Stimulated activated naive CD8-positive, alpha-beta T cell treated with anti-CD3 and anti-CD28 coated beads, Interleukin-15, amount 100 ng/mL, for 72 hours (primary cell): ENCODE results near the gene EBNA1BP2.
"Not testable (repeated sequence)": the region's sequence is repeated elsewhere in the genome, so short reads cannot be mapped to it uniquely, and the experiment has no call there.

Experiments used
- ATAC-seq: fragments of 150-1000 bp; cut with Tn5 transposase; 2 replicates; pipeline ENCODE4 v1.10.0; 2021; ENCODE audit warnings: mild to moderate bottlenecking, moderate library complexity
- DNase-seq, 2 donors: peaks; one replicate each; pipeline ENCODE4 v3.0.0; 2021 to 2022
- H3K27ac Mint-ChIP-seq, 2 donors: one replicate each; pipeline ENCODE4 v1.8.0; 2022; ENCODE audit warnings: mild to moderate bottlenecking in 2 of 2, mixed read lengths in 2 of 2, moderate library complexity in 2 of 2
- H3K27me3 Mint-ChIP-seq: one replicate; pipeline ENCODE4 v1.8.0; 2022; ENCODE audit warnings: mixed read lengths
- H3K4me1 Mint-ChIP-seq: one replicate; pipeline ENCODE4 v1.8.0; 2022; ENCODE audit warnings: mild to moderate bottlenecking, mixed read lengths
- H3K4me3 Mint-ChIP-seq, 2 donors: one replicate each; pipeline ENCODE4 v1.8.0; 2022; ENCODE audit warnings: mild to moderate bottlenecking in 2 of 2, mixed read lengths in 2 of 2, moderate library complexity in 1 of 2
- H3K9me3 Mint-ChIP-seq, 2 donors: one replicate each; pipeline ENCODE4 v1.8.0; 2022; ENCODE audit warnings: mixed read lengths in 2 of 2

Gene EBNA1BP2

GRCh38 chr1:43143441-43143888, 28.6 kb downstream of the EBNA1BP2 start:
- peak; percentile 13 to 18 for DNase-seq
- Mint-ChIP-seq H3K4me1 (no peaks in the 10 kb centered on the region), H3K27ac (no peak overlapping the region), H3K4me3 (no peak overlapping the region), H3K9me3 (peaks cover 5 to 13% of the 10 kb centered on the region in 2 donors), H3K27me3 (peaks cover 72% of the 10 kb centered on the region)
- no peak for ATAC-seq

- no peak for ATAC-seq
Measured at GRCh38 chr1:43140583-43140982, 31.5 kb downstream of the EBNA1BP2 start.

GRCh38 chr1:43140010-43140409, 32.1 kb downstream of the EBNA1BP2 start:
- peaks cover 5 to 13% of the 10 kb centered on the region in 2 donors for H3K9me3 Mint-ChIP-seq
- no peak overlapping the region for H3K27ac Mint-ChIP-seq
- H3K4me3 Mint-ChIP-seq = no peak overlapping the region
- H3K27me3 Mint-ChIP-seq = peaks cover 62% of the 10 kb centered on the region
- ATAC-seq (no peak), DNase-seq (no peak)
- no peaks in the 10 kb centered on the region for H3K4me1 Mint-ChIP-seq

More at GRCh38 chr1:43140583-43140982, 31.5 kb downstream of the EBNA1BP2 start:
- Mint-ChIP-seq H3K27me3 (peaks cover 62% of the 10 kb centered on the region), H3K27ac (no peak overlapping the region), H3K4me1 (no peaks in the 10 kb centered on the region), H3K4me3 (no peak overlapping the region), H3K9me3 (peaks cover 5 to 13% of the 10 kb centered on the region in 2 donors)
- DNase-seq = no peak

- DNase-seq, ATAC-seq, H3K4me1 Mint-ChIP-seq, H3K27ac Mint-ChIP-seq, H3K4me3 Mint-ChIP-seq: not testable (repeated sequence)
- Mint-ChIP-seq H3K27me3 (peaks cover 61% of the 10 kb centered on the region), H3K9me3 (peaks cover 5 to 13% of the 10 kb centered on the region in 2 donors)
Measured at GRCh38 chr1:43139295-43139694, 32.8 kb downstream of the EBNA1BP2 start.

GRCh38 chr1:43137445-43138052, 34.5 kb downstream of the EBNA1BP2 start:
- H3K27me3 Mint-ChIP-seq = peaks cover 52% of the 10 kb centered on the region
- H3K4me1 Mint-ChIP-seq = no peaks in the 10 kb centered on the region
- H3K4me3 Mint-ChIP-seq = no peak overlapping the region
- H3K27ac Mint-ChIP-seq = no peak overlapping the region
- peaks cover 5 to 8% of the 10 kb centered on the region in 2 donors for H3K9me3 Mint-ChIP-seq
- DNase-seq = no peak
- ATAC-seq = no peak

- no peak for DNase-seq
- peaks cover 46% of the 10 kb centered on the region for H3K27me3 Mint-ChIP-seq
- ATAC-seq = no peak
- H3K9me3 Mint-ChIP-seq = peaks cover 5 to 8% of the 10 kb centered on the region in 2 donors
- H3K27ac Mint-ChIP-seq = no peak overlapping the region
- H3K4me3 Mint-ChIP-seq = no peak overlapping the region
- H3K4me1 Mint-ChIP-seq = no peaks in the 10 kb centered on the region
Measured at GRCh38 chr1:43135857-43136781, 36.0 kb downstream of the EBNA1BP2 start.

GRCh38 chr1:43134640-43135039, 37.5 kb downstream of the EBNA1BP2 start:
- H3K27me3 Mint-ChIP-seq = peaks cover 44% of the 10 kb centered on the region
- no peak overlapping the region for H3K4me3 Mint-ChIP-seq
- DNase-seq (no peak), ATAC-seq (no peak)
- H3K9me3 Mint-ChIP-seq = peaks cover 4 to 5% of the 10 kb centered on the region in 2 donors
- H3K27ac Mint-ChIP-seq = no peak overlapping the region
- no peaks in the 10 kb centered on the region for H3K4me1 Mint-ChIP-seq

- Mint-ChIP-seq H3K27me3 (peaks cover 40% of the 10 kb centered on the region), H3K4me1 (no peaks in the 10 kb centered on the region), H3K27ac (no peak overlapping the region), H3K9me3 (no peaks in the 10 kb centered on the region), H3K4me3 (no peak overlapping the region)
- ATAC-seq = no peak
- no peak for DNase-seq
Measured at GRCh38 chr1:43134068-43134467, 38.0 kb downstream of the EBNA1BP2 start.

GRCh38 chr1:43129426-43129825, 42.7 kb downstream of the EBNA1BP2 start:
- ATAC-seq (no peak), DNase-seq (no peak)
- no peaks in the 10 kb centered on the region for H3K4me1 Mint-ChIP-seq
- H3K27ac Mint-ChIP-seq = no peak overlapping the region
- no peak overlapping the region for H3K4me3 Mint-ChIP-seq
- no peaks in the 10 kb centered on the region for H3K9me3 Mint-ChIP-seq
- peaks cover 29% of the 10 kb centered on the region for H3K27me3 Mint-ChIP-seq

GRCh38 chr1:43128816-43129215, 43.3 kb downstream of the EBNA1BP2 start:
- no peak for DNase-seq
- peaks cover 24% of the 10 kb centered on the region for H3K27me3 Mint-ChIP-seq
- no peak overlapping the region for H3K4me3 Mint-ChIP-seq
- no peak overlapping the region for H3K27ac Mint-ChIP-seq
- ATAC-seq = no peak
- no peaks in the 10 kb centered on the region for H3K4me1 Mint-ChIP-seq
- H3K9me3 Mint-ChIP-seq = no peaks in the 10 kb centered on the region

- ATAC-seq = no peak
- Mint-ChIP-seq H3K27me3 (peaks cover 38% of the 10 kb centered on the region), H3K27ac (no peak overlapping the region), H3K4me3 (no peak overlapping the region), H3K4me1 (no peaks in the 10 kb centered on the region), H3K9me3 (no peaks in the 10 kb centered on the region)
- no peak for DNase-seq
Measured at GRCh38 chr1:43123031-43123430, 49.1 kb downstream of the EBNA1BP2 start.

GRCh38 chr1:43121256-43121900, 50.7 kb downstream of the EBNA1BP2 start:
- Mint-ChIP-seq H3K4me3 (no peak overlapping the region), H3K4me1 (no peaks in the 10 kb centered on the region), H3K27me3 (peaks cover 26% of the 10 kb centered on the region), H3K9me3 (no peaks in the 10 kb centered on the region), H3K27ac (no peak overlapping the region)
- ATAC-seq = no peak
- DNase-seq = no peak

GRCh38 chr1:43119928-43120586, 52.0 kb downstream of the EBNA1BP2 start:
- H3K27ac Mint-ChIP-seq, H3K4me1 Mint-ChIP-seq, ATAC-seq, DNase-seq, H3K4me3 Mint-ChIP-seq, H3K9me3 Mint-ChIP-seq: not testable (repeated sequence)
- peaks cover 26% of the 10 kb centered on the region for H3K27me3 Mint-ChIP-seq
